T-helper 9 cell (primary cell): ENCODE measurements around the gene U2AF1L4.

Experiments used
- DNase-seq: peaks from one replicate; pipeline ENCODE4 v3.0.0-alpha.2; 2020
- total RNA-seq, 2 donors: gene quantifications; one replicate each; lab custom pipeline; 2026; lab: John Stamatoyannopoulos, UW

U2AF1L4 gene
- 3.1 to 7.5 reads per million in 2 donors for total RNA-seq

- peak; percentile 87 for DNase-seq
Measured at GRCh38 chr19:35745328-35746086, at the start of gene U2AF1L4, which contains the start of gene PSENEN. U2AF1L4 (minus strand) TSS chr19:35745418; CDS start chr19:35745391, 27 bp downstream. PSENEN (plus strand) TSS chr19:35745651; CDS start chr19:35745931, 280 bp downstream.

DNA sequence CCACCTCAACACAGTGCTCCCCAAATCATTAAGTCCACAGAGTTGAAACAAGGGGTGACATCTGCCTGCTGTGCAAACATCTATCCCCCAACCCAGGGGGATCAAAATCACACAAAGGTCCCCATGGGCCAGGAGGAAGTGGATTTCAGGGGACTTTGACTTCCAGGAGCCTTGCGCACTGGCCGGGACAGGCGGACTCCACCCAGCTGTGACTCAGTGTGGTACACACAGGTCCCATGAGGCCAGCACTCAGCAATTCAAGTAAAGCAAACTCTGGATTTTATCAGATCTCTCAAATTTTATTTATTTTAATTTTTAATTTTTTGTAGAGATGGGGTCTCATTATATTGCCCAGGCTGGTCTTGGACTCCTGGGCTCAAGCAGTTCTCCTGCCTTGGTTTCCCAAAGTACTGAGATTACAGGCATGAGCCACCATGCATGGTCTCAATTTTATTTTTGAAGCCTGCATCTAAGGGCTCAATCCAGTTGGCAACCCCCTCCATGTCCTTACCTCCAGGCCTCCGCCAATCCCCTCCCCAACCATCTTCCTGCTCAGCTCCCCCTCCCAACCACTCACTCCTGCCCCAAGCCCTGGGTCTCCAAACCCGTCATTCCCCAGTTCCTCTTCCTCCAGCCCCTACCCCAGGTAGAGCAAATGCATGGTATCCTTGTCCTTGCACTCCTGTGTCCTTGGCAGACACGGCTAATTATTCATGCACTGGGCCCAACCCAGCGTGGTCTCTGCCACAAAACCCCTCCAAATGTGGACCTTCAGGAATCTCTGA, 48.4 kb upstream of the U2AF1L4 start:
- DNase-seq = no peak

DNA sequence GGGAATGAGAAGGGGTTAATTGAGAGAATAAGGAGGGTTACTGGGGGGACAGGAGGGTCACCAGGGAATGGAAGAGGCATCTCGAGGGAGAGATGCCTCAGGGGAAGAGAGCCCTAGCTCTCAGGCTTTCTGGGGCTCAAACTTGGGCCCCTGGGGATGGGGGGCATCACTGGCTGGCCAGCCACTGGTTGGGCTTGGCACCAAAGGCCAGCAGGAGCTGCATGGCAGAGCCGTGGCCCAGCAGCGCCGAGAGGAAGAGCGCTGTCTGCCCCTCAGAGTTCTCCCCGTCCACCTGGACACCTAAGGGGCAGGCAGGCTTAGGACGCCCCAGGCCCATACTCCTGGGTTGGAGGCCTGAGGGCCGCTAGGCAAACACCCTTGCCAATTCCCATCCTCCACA, 47.7 kb upstream of the U2AF1L4 start:
- no peak for DNase-seq

GRCh38 chr19:35792312-35792711, 47.1 kb upstream of the U2AF1L4 start:
- no peak for DNase-seq

- DNase-seq = no peak
Measured at GRCh38 chr19:35791814-35792279, 46.6 kb upstream of the U2AF1L4 start.

- DNase-seq = no peak
Measured at GRCh38 chr19:35790981-35791813, 46.0 kb upstream of the U2AF1L4 start.

- DNase-seq = no peak
Measured at GRCh38 chr19:35789978-35790944, 45.0 kb upstream of the U2AF1L4 start.

GRCh38 chr19:35789195-35789977, 44.2 kb upstream of the U2AF1L4 start:
- no peak for DNase-seq

GRCh38 chr19:35788205-35788960, 43.2 kb upstream of the U2AF1L4 start:
- no peak for DNase-seq

- DNase-seq = no peak
Measured at GRCh38 chr19:35787227-35787799, 42.1 kb upstream of the U2AF1L4 start.

DNA sequence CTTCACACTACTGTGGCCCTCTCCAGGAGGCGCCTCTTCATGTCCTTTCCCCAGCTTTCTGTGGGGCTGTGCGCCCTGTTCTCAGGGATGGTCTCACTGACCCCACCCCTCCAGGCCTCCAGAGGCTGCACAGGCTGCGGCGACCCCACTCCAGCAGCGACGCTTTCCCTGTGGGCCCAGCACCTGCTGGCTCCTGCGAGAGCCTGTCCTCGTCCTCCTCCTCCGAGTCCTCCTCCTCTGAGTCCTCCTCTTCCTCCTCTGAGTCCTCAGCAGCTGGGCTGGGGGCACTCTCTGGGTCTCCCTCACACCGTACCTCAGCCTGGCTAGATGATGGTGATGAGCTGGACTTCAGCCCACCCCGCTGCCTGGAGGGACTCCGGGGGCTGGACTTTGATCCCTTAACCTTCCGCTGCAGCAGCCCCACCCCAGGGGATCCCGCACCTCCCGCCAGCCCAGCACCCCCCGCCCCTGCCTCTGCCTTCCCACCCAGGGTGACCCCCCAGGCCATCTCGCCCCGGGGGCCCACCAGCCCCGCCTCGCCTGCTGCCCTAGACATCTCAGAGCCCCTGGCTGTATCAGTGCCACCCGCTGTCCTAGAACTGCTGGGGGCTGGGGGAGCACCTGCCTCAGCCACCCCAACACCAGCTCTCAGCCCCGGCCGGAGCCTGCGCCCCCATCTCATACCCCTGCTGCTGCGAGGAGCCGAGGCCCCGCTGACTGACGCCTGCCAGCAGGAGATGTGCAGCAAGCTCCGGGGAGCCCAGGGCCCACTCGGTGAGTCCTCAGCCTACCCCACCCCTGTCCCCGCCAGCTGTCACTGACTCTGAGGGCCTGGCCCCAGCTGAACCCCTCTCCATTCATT, 41.3 kb upstream of the U2AF1L4 start:
- no peak for DNase-seq

GRCh38 chr19:35785339-35785627, 40.1 kb upstream of the U2AF1L4 start:
- DNase-seq = no peak

GRCh38 chr19:35784503-35785338, 39.5 kb upstream of the U2AF1L4 start:
- DNase-seq = no peak

- no peak for DNase-seq
Measured at GRCh38 chr19:35783469-35784434, 38.5 kb upstream of the U2AF1L4 start.

GRCh38 chr19:35782589-35782988, 37.4 kb upstream of the U2AF1L4 start:
- no peak for DNase-seq

DNA sequence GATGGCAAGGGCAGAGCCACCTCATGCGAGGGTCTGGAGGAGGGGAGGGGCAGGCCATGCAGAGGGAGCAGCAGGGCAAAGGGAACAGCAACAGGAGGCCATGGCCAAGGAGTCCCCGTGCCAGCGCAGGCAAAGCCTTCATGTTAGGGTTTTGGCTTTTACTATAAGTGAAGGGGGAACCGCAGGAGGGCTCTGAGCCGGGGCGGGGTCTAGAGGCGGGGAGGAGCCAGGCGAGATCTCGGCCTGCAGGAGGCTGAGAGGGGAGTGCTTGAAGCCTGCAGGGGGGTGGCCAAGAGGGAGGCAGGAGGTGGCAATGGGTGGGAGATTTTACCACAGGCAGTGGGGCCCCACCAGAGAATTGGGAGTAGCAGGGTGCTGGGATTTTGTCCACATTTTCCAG, 36.4 kb upstream of the U2AF1L4 start:
- DNase-seq = no peak

- DNase-seq = no peak
Measured at GRCh38 chr19:35780717-35781116, 35.5 kb upstream of the U2AF1L4 start.
